WERI-Rb-1 (cell line): ENCODE data around the gene SLC29A1.
A peak's percentile ranks its signal among the peaks of the same experiment; 100 is the strongest.
"Not testable (repeated sequence)": the region's sequence is repeated elsewhere in the genome, so short reads cannot be mapped to it uniquely, and the experiment has no call there.

Experiments used
- DNase-seq: peaks from one replicate; pipeline ENCODE4 v3.0.0-alpha.2; 2020
- H3K27ac ChIP-seq: fragments of 250-450 bp; sonication (Bioruptor Pico); 2 replicates; pipeline ENCODE4 v1.5.1; 2020; ENCODE audit warnings: mild to moderate bottlenecking, moderate library complexity
- H3K27me3 ChIP-seq: fragments of 250-450 bp; sonication (Bioruptor Pico); 2 replicates; pipeline ENCODE4 v1.5.1; 2021; ENCODE audit warnings: mild to moderate bottlenecking, low read depth, moderate library complexity; ENCODE audit not compliant: insufficient read depth, severe bottlenecking
- H3K36me3 ChIP-seq: fragments of 250-450 bp; sonication (Bioruptor Pico); 2 replicates; pipeline ENCODE4 v1.5.1; 2020; ENCODE audit warnings: mild to moderate bottlenecking, moderate library complexity
- H3K4me3 ChIP-seq: 2 replicates; pipeline ENCODE4 v1.5.1; 2011; ENCODE audit warnings: low read depth, mild to moderate bottlenecking, control low read depth, low read length
- H3K9me3 ChIP-seq: fragments of 250-450 bp; sonication (Bioruptor Pico); 2 replicates; pipeline ENCODE4 v1.5.1; 2021; ENCODE audit warnings: mild to moderate bottlenecking, moderate library complexity; ENCODE audit not compliant: severe bottlenecking
- CTCF ChIP-seq: IDR thresholded peaks from 2 replicates; pipeline ENCODE4 v1.5.1; 2011; ENCODE audit warnings: low read depth, mild to moderate bottlenecking, control low read depth, inconsistent platforms, low read length

Gene SLC29A1

DNA sequence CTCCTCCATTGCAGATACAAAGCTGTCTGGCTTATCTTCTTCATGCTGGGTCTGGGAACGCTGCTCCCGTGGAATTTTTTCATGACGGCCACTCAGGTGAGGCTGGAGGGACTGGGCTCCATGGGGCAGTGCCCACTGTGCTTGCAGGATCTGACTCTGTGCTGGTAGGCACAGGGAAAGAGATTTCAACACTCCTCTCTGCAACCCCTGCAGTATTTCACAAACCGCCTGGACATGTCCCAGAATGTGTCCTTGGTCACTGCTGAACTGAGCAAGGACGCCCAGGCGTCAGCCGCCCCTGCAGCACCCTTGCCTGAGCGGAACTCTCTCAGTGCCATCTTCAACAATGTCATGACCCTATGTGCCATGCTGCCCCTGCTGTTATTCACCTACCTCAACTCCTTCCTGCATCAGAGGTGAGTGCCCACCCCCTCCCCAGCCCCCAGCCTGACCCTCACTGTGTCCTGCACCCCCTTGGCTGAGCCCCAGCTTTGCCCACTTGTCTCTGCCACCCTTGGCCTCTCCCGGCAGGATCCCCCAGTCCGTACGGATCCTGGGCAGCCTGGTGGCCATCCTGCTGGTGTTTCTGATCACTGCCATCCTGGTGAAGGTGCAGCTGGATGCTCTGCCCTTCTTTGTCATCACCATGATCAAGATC is 6.1 kb downstream of the SLC29A1 start:
- H3K9me3 ChIP-seq: no peaks in the 10 kb centered on the region
- TF ChIP-seq CTCF: no peak
- H3K27ac ChIP-seq: no peak overlapping the region
- H3K27me3 ChIP-seq: no peaks in the 10 kb centered on the region
- H3K4me3 ChIP-seq: no peak overlapping the region
- peak; percentile 4 for DNase-seq
- H3K36me3 ChIP-seq: peaks cover 80% of the 10 kb centered on the region

DNA sequence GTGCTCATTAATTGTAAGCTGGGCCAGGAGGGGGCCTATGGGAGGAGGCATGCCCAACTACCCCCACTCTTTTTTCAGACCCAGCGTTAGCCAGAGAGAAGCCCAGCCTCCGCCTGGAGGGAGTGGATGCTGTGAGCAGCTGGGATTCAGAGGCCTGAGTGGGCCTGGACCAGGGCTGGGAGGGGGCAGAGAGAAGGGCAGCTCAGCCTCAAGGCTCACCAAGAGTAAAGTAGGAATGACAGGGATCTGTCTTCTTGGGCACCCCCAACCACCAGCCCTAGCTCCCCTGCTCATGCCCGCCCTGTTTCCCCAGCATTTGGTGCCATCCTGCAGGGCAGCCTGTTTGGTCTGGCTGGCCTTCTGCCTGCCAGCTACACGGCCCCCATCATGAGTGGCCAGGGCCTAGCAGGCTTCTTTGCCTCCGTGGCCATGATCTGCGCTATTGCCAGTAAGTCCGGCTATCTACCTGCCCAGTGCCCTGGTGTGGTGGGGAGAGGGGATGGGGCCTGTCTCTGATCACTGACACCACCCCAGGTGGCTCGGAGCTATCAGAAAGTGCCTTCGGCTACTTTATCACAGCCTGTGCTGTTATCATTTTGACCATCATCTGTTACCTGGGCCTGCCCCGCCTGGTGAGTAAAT is 6.8 kb downstream of the SLC29A1 start:
- H3K27me3 ChIP-seq: no peaks in the 10 kb centered on the region
- H3K9me3 ChIP-seq: no peaks in the 10 kb centered on the region
- no peak overlapping the region for H3K27ac ChIP-seq
- no peak for DNase-seq
- no peak for TF ChIP-seq CTCF
- peaks cover 87% of the 10 kb centered on the region for H3K36me3 ChIP-seq
- H3K4me3 ChIP-seq: no peak overlapping the region

- H3K4me3 ChIP-seq, DNase-seq, H3K27me3 ChIP-seq, H3K27ac ChIP-seq, H3K9me3 ChIP-seq: not testable (repeated sequence)
- peaks cover 92% of the 10 kb centered on the region for H3K36me3 ChIP-seq
These were observed 8.0 kb downstream of the SLC29A1 start for GRCh38 chr6:44231426-44231825.

- Histone ChIP-seq H3K4me3 (no peak overlapping the region), H3K27ac (no peak overlapping the region; the same call in 1 of the 2 replicates), H3K36me3 (peaks cover 81% of the 10 kb centered on the region), H3K27me3 (no peaks in the 10 kb centered on the region), H3K9me3 (no peaks in the 10 kb centered on the region)
- DNase-seq: no peak
- TF ChIP-seq CTCF: no peak
These were observed 9.5 kb downstream of the SLC29A1 start for GRCh38 chr6:44232676-44233566.

DNA sequence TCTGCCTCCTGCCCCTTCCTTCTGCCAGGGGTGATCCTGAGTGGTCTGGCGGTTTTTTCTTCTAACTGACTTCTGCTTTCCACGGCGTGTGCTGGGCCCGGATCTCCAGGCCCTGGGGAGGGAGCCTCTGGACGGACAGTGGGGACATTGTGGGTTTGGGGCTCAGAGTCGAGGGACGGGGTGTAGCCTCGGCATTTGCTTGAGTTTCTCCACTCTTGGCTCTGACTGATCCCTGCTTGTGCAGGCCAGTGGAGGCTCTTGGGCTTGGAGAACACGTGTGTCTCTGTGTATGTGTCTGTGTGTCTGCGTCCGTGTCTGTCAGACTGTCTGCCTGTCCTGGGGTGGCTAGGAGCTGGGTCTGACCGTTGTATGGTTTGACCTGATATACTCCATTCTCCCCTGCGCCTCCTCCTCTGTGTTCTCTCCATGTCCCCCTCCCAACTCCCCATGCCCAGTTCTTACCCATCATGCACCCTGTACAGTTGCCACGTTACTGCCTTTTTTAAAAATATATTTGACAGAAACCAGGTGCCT is 10.2 kb downstream of the SLC29A1 start:
- no peak for DNase-seq
- H3K36me3 ChIP-seq: peaks cover 74% of the 10 kb centered on the region
- H3K4me3 ChIP-seq: no peak overlapping the region
- H3K27me3 ChIP-seq: no peaks in the 10 kb centered on the region
- no peaks in the 10 kb centered on the region for H3K9me3 ChIP-seq
- H3K27ac ChIP-seq: no peak overlapping the region; the same call in 1 of the 2 replicates
- TF ChIP-seq CTCF: no peak
